ENCODE data around the gene CCDC60. TPM values are rescaled to one million over a fixed set of nuclear protein-coding genes. Genes with fewer than 3 reads are reported as not detected.

The CCDC60 gene
- total and polyA plus RNA-seq, 10 of the 15 experiments (the other 5 are each of a cell fraction or from before 2014, with no cell fraction given) = 0.19 TPM; not detected in 9

DNA sequence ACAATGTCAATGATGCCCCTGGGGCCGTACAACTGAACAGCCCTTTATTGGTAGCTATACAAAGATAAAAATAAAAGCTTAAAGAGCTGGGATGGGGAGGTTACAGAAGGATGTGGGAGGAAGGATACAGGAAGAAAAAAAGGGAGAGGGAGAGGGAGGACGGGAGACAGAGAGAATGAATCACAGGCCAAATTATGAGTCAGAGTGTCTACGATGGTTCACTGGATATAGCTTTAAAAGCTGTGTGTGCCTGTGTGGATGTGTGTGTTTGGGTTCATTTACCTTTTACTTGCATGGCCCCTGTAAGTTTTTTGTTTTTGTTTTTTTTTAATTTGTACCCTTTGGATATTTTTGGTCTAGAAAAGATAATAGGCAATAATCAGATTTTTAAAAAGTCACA, 111.9 kb downstream of the CCDC60 start (continued):
- TF ChIP-seq BCLAF1 (IDR thresholded peaks at IDR 0.05) (no peak), ZNF384 (IDR thresholded peaks at IDR 0.05; ENCODE audit: borderline replicate concordance, low read depth, low read length) (no peak)

DNA sequence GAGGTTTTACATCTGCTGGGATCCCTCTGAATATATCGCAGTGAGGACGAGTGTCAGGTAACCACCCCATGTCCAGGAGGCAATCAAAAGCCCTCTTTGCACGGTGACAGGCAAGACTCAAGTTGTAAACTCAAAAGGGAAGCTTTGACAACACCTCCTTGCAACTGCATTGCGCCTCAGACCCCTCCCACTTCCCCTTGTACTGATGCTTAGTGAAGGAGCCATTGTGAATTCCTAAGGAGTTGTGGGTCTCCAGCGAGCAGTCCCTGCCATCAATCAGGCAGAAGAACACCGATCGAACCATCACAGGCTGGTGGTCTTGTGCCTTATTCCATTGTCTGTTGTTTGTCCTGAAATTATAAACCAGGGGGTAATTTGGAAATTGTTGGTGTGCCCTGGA, 112.6 kb downstream of the CCDC60 start:
- ChIA-PET SMC1A (ENCODE audit: uncharacterized antibody, unreplicated experiment) (no interaction called here), RAD21 (ENCODE audit: unreplicated experiment) (no interaction called here), CTCF (interaction anchor here (1.5 to 5.0 kb wide), 3 partner anchors 12 to 201 kb away, joined by 3 to 31 read pairs (median 26); no protein-coding TSS in a partner anchor), POLR2A (no interaction called here)
- Histone ChIP-seq H3K79me2 (ENCODE audit: control insufficient read depth, insufficient read depth, low read length) (no peaks in the 10 kb centered on the region), H3K9me3 (replicated peaks; ENCODE audit: control insufficient read depth, insufficient read depth, low read length) (no peaks in the 10 kb centered on the region), H3K4me3 (no peak overlapping the region), H3K9ac (ENCODE audit: control insufficient read depth, insufficient read depth, low read length) (no peak overlapping the region), H3K4me1 (ENCODE audit: control insufficient read depth, insufficient read depth, low read length) (no peaks in the 10 kb centered on the region), H3K27me3 (replicated peaks in 1 of 2; ENCODE audit: control insufficient read depth in 2 of 2, insufficient read depth in 2 of 2, low read length in 1 of 2) (peaks cover 0 to 3% of the 10 kb centered on the region in 2 experiments; a peak in 1 of 4 replicates), H3K4me2 (ENCODE audit: control insufficient read depth, insufficient read depth) (no peak overlapping the region), H3K36me3 (ENCODE audit: control insufficient read depth in 2 of 2, insufficient read depth in 2 of 2, low read length in 1 of 2) (no peaks in the 10 kb centered on the region), H3K27ac (ENCODE audit: control insufficient read depth, insufficient read depth) (no peak overlapping the region), H2AFZ (ENCODE audit: control insufficient read depth, low read depth, low read length) (no peak overlapping the region), H4K20me1 (ENCODE audit: control insufficient read depth, insufficient read depth) (no peaks in the 10 kb centered on the region)
- intact Hi-C loops (cut with micrococcal nuclease; ENCODE audit: unreplicated experiment) (no loop called here), in situ Hi-C loops (cut with MboI) (loop anchor here (5.0 kb wide), 2 partner anchors 95 to 200 kb away; no protein-coding TSS in a partner anchor)
- TF ChIP-seq EZH2 (IDR thresholded peaks at IDR 0.05; ENCODE audit: borderline replicate concordance, control insufficient read depth, low read depth, low read length) (no peak), RAD21 (IDR thresholded peaks at IDR 0.05; ENCODE audit: insufficient read depth, low read depth, low read length) (no peak), NKRF (conservative IDR thresholded peaks at IDR 0.05) (no peak), NR2C1 (IDR thresholded peaks at IDR 0.05) (no peak), RBBP5 (conservative IDR thresholded peaks at IDR 0.05) (no peak), KAT2A (conservative IDR thresholded peaks at IDR 0.05; ENCODE audit: control insufficient read depth, low read depth, low read length) (no peak), CREB1 (IDR thresholded peaks at IDR 0.05; ENCODE audit: low read depth) (no peak), ZSCAN29 (IDR thresholded peaks at IDR 0.05) (no peak)
- no TSS peak for BruUV-seq (replicated peaks)
- WGBS (ENCODE audit: insufficient coverage, insufficient replicate concordance, low lambda C conversion rate, missing lambda C conversion rate) = 48% methylated on average over 7 of the region's 7 CpGs
- DNase-seq (ENCODE audit: low read depth, low spot score) (no peak), FAIRE-seq (no peak), ATAC-seq (no peak)

Data from GM12878 (cell line).